GM21390 (cell line): ENCODE results near the gene ACVR1.

Experiments used
- ATAC-seq: cut with Tn5 transposase; IDR thresholded peaks from one replicate; pipeline ENCODE4 v1.9.1; 2021; ENCODE audit not compliant: unreplicated experiment

ACVR1 gene

GRCh38 chr2:157793053-157793612 is 83.0 kb downstream of the ACVR1 start:
- ATAC-seq: no peak

- ATAC-seq: no peak
Measured at GRCh38 chr2:157792335-157793052, 83.6 kb downstream of the ACVR1 start.

DNA sequence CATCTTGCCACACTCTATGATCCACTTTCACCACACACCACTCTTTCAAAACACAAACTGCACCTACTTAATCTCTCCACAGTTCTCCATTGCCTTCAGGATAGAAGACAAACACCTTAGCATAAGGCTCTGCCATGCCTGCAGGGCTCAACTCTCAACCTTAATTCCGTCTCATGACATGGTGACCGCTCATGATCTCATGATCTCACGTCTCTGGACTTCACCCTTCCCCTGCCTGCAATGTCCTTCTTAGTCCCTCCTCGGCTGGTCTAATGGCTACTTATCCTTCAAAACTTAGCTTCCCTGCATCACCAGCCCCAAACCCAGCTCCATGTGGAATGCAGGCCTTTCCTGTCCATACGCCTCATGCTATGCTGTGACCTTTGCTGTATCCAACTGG is 85.3 kb downstream of the ACVR1 start:
- no peak for ATAC-seq

DNA sequence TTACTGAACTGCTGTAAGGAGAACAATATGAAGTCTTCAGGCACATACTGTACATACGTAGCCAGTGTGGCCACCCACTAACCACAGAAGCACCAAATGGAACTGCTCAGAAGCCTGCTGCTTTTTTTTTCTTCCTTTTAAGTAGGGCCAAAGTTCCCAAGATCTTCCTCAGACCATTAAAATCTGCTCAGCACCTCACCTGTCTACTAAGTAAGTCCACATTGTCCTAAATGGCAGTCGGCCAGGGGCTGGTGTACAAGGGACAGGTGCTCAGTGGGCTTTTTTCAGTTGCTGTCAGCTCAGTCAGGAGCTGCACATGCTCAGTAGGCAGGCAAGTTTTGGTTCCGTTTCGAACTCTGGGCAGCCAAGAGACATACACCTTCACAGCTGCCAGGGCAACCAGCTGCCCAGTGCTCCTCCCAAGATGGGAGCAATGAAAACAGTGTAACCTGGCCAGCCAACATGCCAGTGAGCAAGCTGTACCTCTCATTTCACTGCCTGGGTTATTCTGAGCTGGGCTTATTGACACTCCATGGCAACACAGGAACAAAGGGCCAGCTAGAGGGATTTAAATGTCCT is 86.1 kb downstream of the ACVR1 start:
- ATAC-seq: no peak

DNA sequence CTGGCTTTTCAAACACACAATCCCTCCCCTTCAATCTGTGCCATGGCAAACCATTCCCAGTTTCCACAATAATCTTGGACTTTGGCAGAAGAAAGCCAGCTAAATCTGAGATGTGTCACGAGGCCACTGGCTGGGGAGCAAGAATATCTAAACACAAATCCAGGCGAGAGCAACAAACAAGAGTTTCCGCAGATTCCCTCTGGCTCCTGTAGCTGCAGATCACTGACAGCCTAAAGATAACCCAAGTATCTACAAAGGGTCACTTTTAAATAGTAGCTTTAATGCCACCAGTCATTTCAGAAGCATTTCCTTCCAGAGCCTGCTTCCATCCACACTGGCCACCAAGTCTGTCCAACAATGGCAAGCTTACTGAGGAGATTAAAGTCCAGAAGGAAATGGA is 86.9 kb downstream of the ACVR1 start:
- ATAC-seq: no peak

DNA sequence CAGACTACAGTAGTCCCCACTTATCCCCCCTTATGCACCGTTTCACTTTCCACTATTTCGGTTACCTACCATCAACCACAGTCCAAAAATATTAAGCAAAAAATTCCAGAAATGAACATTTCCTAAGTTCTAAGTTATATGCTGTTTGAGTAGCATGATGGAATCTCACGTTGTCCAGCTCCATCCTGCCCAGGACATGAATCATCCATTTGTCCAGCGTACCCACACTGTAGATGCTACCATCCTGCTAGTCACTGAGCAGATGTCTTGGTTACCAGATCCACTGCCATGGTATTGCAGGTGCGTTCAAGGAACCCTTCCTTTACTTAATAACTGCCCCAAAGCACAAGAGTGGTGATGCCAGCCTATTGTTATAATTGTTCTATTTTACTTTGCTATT is 87.9 kb downstream of the ACVR1 start:
- ATAC-seq: no peak

DNA sequence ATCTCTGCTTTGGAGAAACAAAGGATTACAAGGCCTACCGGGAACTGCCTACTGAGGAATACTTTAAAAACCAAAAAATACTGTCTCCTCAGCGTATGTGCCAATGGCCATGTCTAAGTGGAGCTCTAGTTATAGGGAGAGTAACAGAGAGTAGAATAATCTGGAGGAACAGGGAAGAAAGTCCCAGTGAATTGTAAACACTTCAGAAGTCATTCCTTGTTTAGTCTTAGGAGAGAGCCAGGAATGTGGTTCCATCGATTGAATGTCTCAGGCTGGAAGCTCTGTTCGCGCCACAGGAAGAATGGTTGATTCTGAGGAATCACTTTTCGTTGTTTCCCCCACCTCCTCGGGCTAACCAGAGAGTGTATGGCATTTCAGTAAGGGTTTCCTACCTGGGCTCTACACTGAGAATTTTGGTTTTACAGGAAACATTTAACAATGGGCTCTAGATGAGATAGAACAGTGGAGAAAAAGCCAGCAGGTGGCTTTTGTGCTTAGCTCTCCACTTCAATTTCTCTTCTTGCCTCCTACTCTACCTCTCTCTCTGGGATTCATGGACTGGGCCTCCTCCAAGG is 88.7 kb downstream of the ACVR1 start:
- ATAC-seq: no peak

DNA sequence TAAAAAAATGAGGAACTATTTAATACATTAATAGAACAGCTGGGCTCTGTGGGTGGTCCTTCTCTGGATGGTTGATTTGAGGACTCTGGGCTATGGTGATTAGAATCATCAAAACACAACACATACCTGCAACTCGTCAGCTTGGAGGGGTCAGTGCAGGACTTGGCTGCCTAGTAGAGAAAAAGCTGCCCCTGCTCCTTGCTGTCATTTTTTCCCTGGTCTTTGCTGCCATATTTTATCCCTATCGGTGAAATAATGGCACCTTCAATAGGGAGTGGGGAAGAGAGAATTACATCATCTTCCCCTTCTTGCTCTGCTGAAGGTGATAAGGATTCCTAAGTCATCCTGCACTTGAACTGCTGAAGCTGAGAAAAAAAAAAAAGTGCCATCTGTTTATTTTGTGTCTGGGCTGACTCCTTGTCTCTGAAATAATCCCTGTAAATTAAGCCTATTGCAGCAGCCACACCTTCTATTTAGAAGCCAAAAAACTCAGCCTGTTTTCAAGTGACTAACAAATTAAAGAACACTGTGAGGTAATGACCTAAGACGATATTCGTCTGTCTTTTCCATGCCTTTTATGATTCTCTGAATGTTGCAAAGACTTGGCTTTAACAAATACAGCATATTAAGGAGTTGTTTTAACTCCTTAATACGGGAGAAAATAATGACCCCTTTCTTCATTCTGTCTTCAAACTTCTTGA is 89.3 kb downstream of the ACVR1 start:
- ATAC-seq: no peak

GRCh38 chr2:157785866-157786662 is 90.1 kb downstream of the ACVR1 start:
- no peak for ATAC-seq

DNA sequence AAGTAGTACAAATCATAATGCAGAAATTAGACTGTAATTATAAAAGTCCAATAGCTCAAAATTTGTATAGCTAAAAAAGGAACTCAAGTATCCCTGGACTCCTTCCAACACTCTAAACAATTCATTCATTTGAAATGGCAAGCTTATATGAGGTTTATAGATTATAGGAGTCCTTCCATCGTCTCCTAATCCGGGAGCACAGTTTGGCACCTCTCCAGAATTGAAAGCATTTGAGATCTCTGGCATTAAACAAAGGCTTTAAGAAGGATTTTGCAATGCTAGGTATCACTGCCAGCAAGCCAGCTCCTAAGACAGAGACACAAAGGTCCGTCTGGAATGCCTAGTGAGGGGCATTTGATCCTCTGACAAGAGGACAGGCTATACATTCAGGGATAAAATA is 90.9 kb downstream of the ACVR1 start:
- no peak for ATAC-seq

- no peak for ATAC-seq
Measured at GRCh38 chr2:157784823-157785175, 91.3 kb downstream of the ACVR1 start.

- no peak for ATAC-seq
Measured at GRCh38 chr2:157784169-157784822, 91.8 kb downstream of the ACVR1 start.

GRCh38 chr2:157783245-157783644 is 92.9 kb downstream of the ACVR1 start:
- no peak for ATAC-seq

- no peak for ATAC-seq
Measured at GRCh38 chr2:157782057-157782845, 93.9 kb downstream of the ACVR1 start.

GRCh38 chr2:157780211-157780610 is 95.9 kb downstream of the ACVR1 start:
- no peak for ATAC-seq

GRCh38 chr2:157779794-157780193 is 96.3 kb downstream of the ACVR1 start:
- ATAC-seq: no peak

- no peak for ATAC-seq
Measured at GRCh38 chr2:157777427-157777826, 98.7 kb downstream of the ACVR1 start.

DNA sequence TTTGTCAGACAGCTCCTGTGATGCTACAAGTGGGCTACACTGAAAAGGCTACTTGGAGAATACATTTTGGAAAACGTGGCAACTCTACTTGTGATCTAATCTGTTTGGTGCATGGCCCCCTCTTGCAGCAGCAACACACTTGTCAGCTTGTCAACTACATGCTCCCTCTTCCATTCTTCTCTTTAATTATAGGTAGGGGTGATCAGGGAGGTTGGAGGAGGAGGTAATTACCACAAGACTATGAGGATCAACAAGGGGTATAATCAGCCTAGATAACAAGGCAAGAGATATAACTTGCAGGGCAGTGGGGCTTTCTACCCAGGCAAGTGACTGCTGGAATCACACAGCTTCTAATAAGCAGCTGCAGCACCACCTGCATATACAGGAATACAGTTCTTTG is 104.9 kb downstream of the ACVR1 start:
- ATAC-seq: no peak

DNA sequence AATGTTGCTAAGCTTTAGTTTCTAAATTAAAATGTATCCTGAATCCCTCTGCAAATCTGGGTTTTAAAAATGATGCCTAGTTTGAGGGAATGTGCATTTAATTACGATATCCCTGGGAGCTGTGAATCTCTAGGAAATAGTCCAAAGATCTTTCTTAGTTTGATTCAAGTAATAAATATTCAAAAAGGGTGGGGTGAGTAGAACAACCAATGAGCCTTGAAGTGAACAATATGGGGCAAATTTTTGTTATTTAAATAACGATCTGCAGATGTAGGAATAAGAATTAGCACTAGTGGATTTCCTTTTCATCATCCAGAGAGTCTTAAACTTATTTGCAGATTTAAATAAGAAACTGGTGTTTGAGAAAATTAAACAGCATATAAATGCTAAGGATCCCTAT is 106.3 kb downstream of the ACVR1 start:
- no peak for ATAC-seq

DNA sequence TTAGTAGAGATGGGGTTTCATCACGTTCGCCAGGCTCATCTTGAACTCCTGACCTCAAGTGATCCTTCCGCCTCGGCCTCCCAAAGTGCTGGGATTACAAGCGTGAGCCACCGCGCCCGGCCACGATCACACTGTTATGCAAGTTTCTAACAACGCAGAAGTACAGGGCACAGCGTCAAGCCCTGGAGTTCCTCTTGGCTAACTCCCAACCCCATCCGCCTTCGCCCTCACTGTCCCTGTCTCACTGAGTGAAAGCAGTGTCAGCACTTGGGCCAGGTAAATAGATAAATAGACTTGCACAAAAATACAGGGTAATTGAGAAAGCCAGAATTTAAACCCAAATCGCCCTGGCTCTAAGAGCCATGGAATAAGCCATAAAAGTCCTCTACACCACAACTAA is 111.7 kb downstream of the ACVR1 start:
- ATAC-seq: no peak
